ENCODE results near the gene MGMT.

DNA sequence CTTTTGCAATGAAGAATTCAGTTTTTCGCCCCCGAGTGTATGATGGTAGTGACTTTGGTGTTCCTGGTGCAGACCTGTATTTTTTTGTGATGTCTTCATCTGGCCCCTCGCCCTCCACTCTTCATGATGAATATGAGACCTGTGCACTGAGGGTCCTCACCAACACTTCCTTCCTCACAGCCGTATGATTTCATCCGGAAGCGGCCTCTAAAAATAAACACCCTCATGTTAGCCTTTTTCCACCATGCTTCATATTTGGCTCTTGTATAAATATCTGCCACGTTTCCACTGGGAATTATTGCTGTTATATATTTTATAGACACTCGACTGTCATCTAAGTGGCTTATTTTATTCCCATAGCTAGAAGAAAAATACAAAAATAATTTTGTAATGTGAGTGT lies 160.4 kb downstream of the MGMT start:
- TF ChIP-seq, protein P1, sequence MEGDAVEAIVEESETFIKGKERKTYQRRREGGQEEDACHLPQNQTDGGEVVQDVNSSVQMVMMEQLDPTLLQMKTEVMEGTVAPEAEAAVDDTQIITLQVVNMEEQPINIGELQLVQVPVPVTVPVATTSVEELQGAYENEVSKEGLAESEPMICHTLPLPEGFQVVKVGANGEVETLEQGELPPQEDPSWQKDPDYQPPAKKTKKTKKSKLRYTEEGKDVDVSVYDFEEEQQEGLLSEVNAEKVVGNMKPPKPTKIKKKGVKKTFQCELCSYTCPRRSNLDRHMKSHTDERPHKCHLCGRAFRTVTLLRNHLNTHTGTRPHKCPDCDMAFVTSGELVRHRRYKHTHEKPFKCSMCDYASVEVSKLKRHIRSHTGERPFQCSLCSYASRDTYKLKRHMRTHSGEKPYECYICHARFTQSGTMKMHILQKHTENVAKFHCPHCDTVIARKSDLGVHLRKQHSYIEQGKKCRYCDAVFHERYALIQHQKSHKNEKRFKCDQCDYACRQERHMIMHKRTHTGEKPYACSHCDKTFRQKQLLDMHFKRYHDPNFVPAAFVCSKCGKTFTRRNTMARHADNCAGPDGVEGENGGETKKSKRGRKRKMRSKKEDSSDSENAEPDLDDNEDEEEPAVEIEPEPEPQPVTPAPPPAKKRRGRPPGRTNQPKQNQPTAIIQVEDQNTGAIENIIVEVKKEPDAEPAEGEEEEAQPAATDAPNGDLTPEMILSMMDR (IDR thresholded peaks at IDR 0.05; ENCODE audit: low read depth, low read length, missing input control), result no peak
- no peak for TF ChIP-seq RXRA (IDR thresholded peaks at IDR 0.05)
- TF ChIP-seq MAX (IDR thresholded peaks at IDR 0.05), result no peak
- no peak for TF ChIP-seq RAD21 (IDR thresholded peaks at IDR 0.05)
- no peak for TF ChIP-seq HNF4G (IDR thresholded peaks at IDR 0.05)
- TF ChIP-seq EGR1 (IDR thresholded peaks at IDR 0.05; ENCODE audit: low read depth in 2 of 2), result no peak
- TF ChIP-seq REST (IDR thresholded peaks at IDR 0.05), result no peak
- no peak for TF ChIP-seq SP1 (IDR thresholded peaks at IDR 0.05)
- TF ChIP-seq, protein P2, sequence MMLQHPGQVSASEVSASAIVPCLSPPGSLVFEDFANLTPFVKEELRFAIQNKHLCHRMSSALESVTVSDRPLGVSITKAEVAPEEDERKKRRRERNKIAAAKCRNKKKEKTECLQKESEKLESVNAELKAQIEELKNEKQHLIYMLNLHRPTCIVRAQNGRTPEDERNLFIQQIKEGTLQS (IDR thresholded peaks at IDR 0.05), result no peak
- no peak for TF ChIP-seq TAF1 (conservative IDR thresholded peaks at IDR 0.05)
- no peak for TF ChIP-seq YY1 (IDR thresholded peaks at IDR 0.05)
- TF ChIP-seq JUND (IDR thresholded peaks at IDR 0.05), result no peak

Measured in liver (tissue), 3 donors.